ENCODE data around the gene HSD17B8. TPM values are rescaled to one million over a fixed set of nuclear protein-coding genes. Genes with fewer than 3 reads are reported as not detected.

Gene HSD17B8
- total and polyA plus RNA-seq, 10 donors: 8.7 to 24.1 (median 16.1) TPM

DNA sequence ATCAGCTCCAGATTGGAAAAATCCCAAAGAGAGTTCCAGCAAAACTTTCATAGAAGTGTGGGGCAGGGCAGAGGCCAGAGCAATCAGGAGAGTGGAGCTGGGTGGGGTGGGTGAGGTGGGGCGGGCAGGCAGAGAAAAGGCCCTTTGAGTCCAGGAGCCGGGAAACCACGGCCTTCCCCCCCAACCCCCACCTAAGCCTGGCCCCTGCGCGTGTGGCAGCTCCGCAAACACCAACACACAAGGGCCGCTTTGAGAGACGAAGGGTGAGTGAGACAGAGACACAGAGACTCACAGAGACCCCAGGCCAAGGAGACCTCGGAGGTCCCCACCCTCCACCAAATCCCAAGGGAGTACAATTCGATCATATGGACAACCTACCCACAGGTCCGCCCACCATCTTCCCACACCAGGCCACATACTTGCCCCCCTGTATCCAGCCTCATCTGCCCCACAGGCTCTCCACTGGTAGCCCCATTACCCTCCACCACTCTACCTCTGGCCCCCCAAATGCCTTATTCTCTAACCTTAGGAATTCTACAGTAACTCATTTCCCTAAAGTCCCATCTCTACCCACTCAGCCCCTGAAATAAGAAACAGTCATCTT lies 13.8 kb upstream of the HSD17B8 start:
- TF ChIP-seq CTCF (IDR thresholded peaks at IDR 0.05 in 8 of 11, conservative IDR thresholded peaks at IDR 0.05 in 3 of 11): no peak
- TF ChIP-seq POLR2AphosphoS5 (IDR thresholded peaks at IDR 0.05): no peak
- no peak for TF ChIP-seq POLR2A (IDR thresholded peaks at IDR 0.05)
- intact Hi-C loops (cut with DNase I; ENCODE audit: low total_unique reads): no loop called here
- peaks cover 0 to 21% (median 19%) of the 10 kb centered on the region in 6 donors for H3K36me3 ChIP-seq

DNA sequence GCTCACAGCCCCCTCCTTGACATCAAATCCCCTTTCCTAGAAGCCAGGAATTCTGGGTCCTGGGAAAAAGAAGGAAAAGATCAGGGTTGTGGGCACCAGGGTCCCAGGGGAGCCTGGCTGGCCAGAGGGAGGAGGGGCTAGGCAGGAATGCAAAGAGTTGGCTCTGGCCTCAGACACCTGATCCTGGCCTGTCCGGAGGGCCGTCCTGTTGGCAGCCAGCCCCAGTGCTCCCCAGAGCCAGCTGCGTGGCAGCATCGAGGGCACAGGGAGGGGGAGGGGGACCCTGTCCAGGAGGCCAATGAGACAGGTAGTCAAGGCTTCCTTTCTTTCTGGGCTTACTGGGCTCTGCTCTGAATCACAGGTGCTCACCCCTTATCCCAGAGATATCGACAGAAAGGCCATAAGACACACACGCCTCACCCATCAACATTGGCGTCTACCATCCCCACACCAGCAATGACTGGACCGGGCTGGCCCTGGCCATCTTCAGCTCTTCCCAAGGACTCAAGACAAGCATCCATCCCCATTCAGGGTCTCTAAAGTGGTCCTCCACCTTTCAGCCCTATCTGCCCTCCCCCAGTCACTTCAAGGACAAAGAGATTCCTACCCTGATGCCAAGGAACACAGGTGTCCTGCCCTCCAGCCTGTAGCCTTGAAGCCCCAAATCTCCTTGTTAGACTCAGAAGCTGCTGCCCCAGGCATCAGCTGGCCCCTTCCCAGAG lies 12.9 kb upstream of the HSD17B8 start:
- Histone ChIP-seq H3K27ac (no peak overlapping the region), H3K9me3 (no peaks in the 10 kb centered on the region), H3K4me3 (peak overlapping the region in 1 of 8 donors; percentile 64), H3K4me1 (peaks cover 5 to 34% (median 21%) of the 10 kb centered on the region in 6 donors), H3K36me3 (peaks cover 0 to 31% (median 28%) of the 10 kb centered on the region in 6 donors), H3K27me3 (replicated peaks in 1 of 7) (peaks cover 0 to 65% (median 17%) of the 10 kb centered on the region in 7 donors)
- no peak for DNase-seq
- intact Hi-C loops (cut with DNase I; ENCODE audit: low total_unique reads): no loop called here
- WGBS, 5 donors: 47 to 72% (median 58%) methylated on average over 8 of the region's 8 CpGs
- TF ChIP-seq POLR2AphosphoS5 (IDR thresholded peaks at IDR 0.05): no peak
- TF ChIP-seq POLR2A (IDR thresholded peaks at IDR 0.05): no peak
- TF ChIP-seq CTCF (IDR thresholded peaks at IDR 0.05 in 8 of 11, conservative IDR thresholded peaks at IDR 0.05 in 3 of 11): no peak

More for the DNA sequence above, 13.8 kb upstream of the HSD17B8 start:
- WGBS, 5 donors: 84 to 92% (median 90%) methylated on average over 11 of the region's 11 CpGs
- Histone ChIP-seq H3K27ac (no peak overlapping the region), H3K27me3 (replicated peaks in 1 of 7) (peaks cover 0 to 70% (median 17%) of the 10 kb centered on the region in 7 donors), H3K4me3 (no peak overlapping the region), H3K4me1 (peaks cover 5 to 29% (median 21%) of the 10 kb centered on the region in 6 donors), H3K9me3 (no peaks in the 10 kb centered on the region)
- no peak for DNase-seq

- peak within 1 kb of the TSS; percentile 3 to 64 (median 24) for H3K4me3 ChIP-seq
- peak; percentile 86 for DNase-seq
Measured at GRCh38 chr6:33192105-33192646, 12.3 kb upstream of the HSD17B8 start, which contains the start of gene COL11A2. COL11A2 (minus strand) TSS chr6:33192467; CDS start chr6:33192240, 227 bp downstream.

More at GRCh38 chr6:33192105-33192646, 12.3 kb upstream of the HSD17B8 start, which contains the start of gene COL11A2:
- Histone ChIP-seq H3K9me3 (no peaks in the 10 kb centered on the region), H3K27me3 (replicated peaks in 1 of 7) (peaks cover 0 to 58% (median 17%) of the 10 kb centered on the region in 7 donors), H3K27ac (peak within 1 kb of the TSS in 4 of 8 donors; percentile 30 to 43 (median 35)), H3K4me1 (peaks cover 5 to 40% (median 23%) of the 10 kb centered on the region in 6 donors), H3K36me3 (peaks cover 0 to 37% (median 33%) of the 10 kb centered on the region in 6 donors)
- WGBS, 5 donors: 10 to 19% (median 11%) methylated on average over 9 to 35 of the region's 35 CpGs
- intact Hi-C loops (cut with DNase I; ENCODE audit: low total_unique reads): no loop called here
- TF ChIP-seq POLR2A (IDR thresholded peaks at IDR 0.05): no peak
- no peak for TF ChIP-seq POLR2AphosphoS5 (IDR thresholded peaks at IDR 0.05)
- no peak for TF ChIP-seq CTCF (IDR thresholded peaks at IDR 0.05 in 8 of 11, conservative IDR thresholded peaks at IDR 0.05 in 3 of 11)

Data from spleen (tissue), 11 donors.